Measurements from ENCODE around the gene HBE1. TPM values are rescaled to one million over a fixed set of nuclear protein-coding genes. Genes with fewer than 3 reads are reported as not detected.

Gene HBE1
- total and polyA plus RNA-seq, 2 of the 4 experiments (the other 2 are of a cell fraction) = 3.2 to 12.7 TPM

DNA sequence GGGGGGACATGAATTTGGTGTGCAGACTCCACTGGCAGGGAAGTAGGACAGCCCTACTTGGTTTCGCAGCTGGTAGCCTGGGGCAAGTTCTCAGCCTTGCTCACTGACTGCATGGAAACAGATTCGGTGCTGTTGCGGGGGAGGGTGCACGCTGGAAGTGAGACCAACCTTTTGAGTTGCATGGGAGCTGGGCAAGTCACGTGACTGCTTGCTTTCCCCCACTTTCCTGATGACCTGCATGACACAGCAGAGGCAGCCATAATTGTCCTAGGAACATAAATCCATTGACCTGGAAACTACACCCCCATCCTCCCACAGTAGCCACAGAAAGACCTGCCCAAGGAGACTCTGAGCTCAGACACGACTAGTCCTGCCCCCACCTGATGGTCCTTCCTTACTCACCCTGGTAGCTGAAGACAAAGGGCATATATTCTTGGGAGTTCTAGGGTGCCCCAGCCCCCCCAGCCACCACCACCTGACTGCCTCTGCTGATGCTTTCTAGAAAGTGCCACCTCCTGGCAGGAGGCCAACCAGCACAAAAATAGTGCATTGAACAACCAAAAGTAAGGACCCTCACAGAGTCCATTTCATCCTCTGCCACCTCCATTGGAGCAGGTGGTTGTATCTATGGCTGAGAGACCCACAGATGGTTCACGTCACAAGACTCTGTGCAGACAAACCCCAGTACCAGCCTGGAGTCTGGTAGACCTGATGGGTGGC, 11.0 kb downstream of the HBE1 start:
- Histone ChIP-seq H2BK20ac (ENCODE audit: low read depth, low read length) (no peak overlapping the region), H2BK120ac (ENCODE audit: low read depth, low read length) (no peak overlapping the region), H4K20me1 (ENCODE audit: insufficient read depth, low read length) (no peaks in the 10 kb centered on the region), H3K23ac (ENCODE audit: low read depth, low read length) (no peak overlapping the region), H3K14ac (replicated peaks; ENCODE audit: low read depth, low read length) (no peak overlapping the region), H3K9me3 (ENCODE audit: control insufficient read depth, insufficient read depth, low read length) (0 out of 2 replicates have a peak, but pooled peaks cover 2% of the 10 kb centered on the region), H3K9ac (ENCODE audit: low read depth, low read length) (no peak overlapping the region), H3K4ac (ENCODE audit: low read depth, low read length) (no peak overlapping the region; the same call in 1 of the 2 replicates), H2AFZ (replicated peaks; ENCODE audit: low read length, poor library complexity) (peak overlapping the region; percentile 68), H2AK9ac (replicated peaks; ENCODE audit: low read depth, low read length, poor library complexity) (no peak overlapping the region), H4K91ac (ENCODE audit: insufficient read depth, low read depth, low read length) (peak overlapping the region; percentile 6; the same call in 1 of the 2 replicates), H4K5ac (ENCODE audit: low read depth, low read length) (no peak overlapping the region), H3K18ac (ENCODE audit: low read depth, low read length) (no peak overlapping the region), H4K8ac (ENCODE audit: low read depth in 2 of 2, low read length in 2 of 2) (no peak overlapping the region), H3K36me3 (ENCODE audit: control insufficient read depth, insufficient read depth, low read length) (no peaks in the 10 kb centered on the region), H3K27me3 (ENCODE audit: control insufficient read depth, insufficient read depth, low read length) (no peaks in the 10 kb centered on the region), H3K79me1 (ENCODE audit: low read depth in 1 of 2, low read length in 2 of 2) (no peaks in the 10 kb centered on the region), H2BK15ac (ENCODE audit: low read depth, low read length) (no peak overlapping the region), H2AK5ac (ENCODE audit: low read depth, low read length) (no peak overlapping the region), H3K4me1 (ENCODE audit: control insufficient read depth, insufficient read depth, low read length) (no peaks in the 10 kb centered on the region), H2BK5ac (ENCODE audit: low read depth, low read length, poor library complexity, severe bottlenecking) (no peak overlapping the region), H3K4me2 (ENCODE audit: low read depth, low read length) (no peak overlapping the region), H3K56ac (ENCODE audit: extremely low read depth, insufficient read depth, low read length) (no peak overlapping the region), H3K27ac (ENCODE audit: insufficient read depth, low read length) (no peak overlapping the region), H3K4me3 (ENCODE audit: insufficient read depth, low read depth, low read length) (no peak overlapping the region), H3K9me1 (ENCODE audit: insufficient read depth, low read length) (no peaks in the 10 kb centered on the region)
- TF ChIP-seq BHLHE40 (IDR thresholded peaks at IDR 0.05; ENCODE audit: low read depth, low read length) = no peak
- TF ChIP-seq NFE2L2 (IDR thresholded peaks at IDR 0.05; ENCODE audit: low read depth, low read length) = no peak
- no peak for TF ChIP-seq RCOR1 (IDR thresholded peaks at IDR 0.05; ENCODE audit: insufficient replicate concordance, low read length)
- TF ChIP-seq, protein P1, sequence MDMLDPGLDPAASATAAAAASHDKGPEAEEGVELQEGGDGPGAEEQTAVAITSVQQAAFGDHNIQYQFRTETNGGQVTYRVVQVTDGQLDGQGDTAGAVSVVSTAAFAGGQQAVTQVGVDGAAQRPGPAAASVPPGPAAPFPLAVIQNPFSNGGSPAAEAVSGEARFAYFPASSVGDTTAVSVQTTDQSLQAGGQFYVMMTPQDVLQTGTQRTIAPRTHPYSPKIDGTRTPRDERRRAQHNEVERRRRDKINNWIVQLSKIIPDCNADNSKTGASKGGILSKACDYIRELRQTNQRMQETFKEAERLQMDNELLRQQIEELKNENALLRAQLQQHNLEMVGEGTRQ (IDR thresholded peaks at IDR 0.05; ENCODE audit: low read depth, low read length) = no peak
- no peak for TF ChIP-seq RFX5 (IDR thresholded peaks at IDR 0.05; ENCODE audit: low read depth, low read length)
- no peak for TF ChIP-seq FOS (IDR thresholded peaks at IDR 0.05; ENCODE audit: low read depth, low read length)
- no peak for TF ChIP-seq MAZ (IDR thresholded peaks at IDR 0.05; ENCODE audit: borderline replicate concordance, low read depth, low read length)
- TF ChIP-seq MAFK (IDR thresholded peaks at IDR 0.05; ENCODE audit: low read depth, low read length) = no peak
- no peak for TF ChIP-seq POLR2A (IDR thresholded peaks at IDR 0.05; ENCODE audit: low read depth, low read length)
- no peak for TF ChIP-seq CEBPB (IDR thresholded peaks at IDR 0.05; ENCODE audit: low read depth, low read length)
- no peak for TF ChIP-seq RAD21 (IDR thresholded peaks at IDR 0.05; ENCODE audit: low read length)
- no peak for TF ChIP-seq MXI1 (IDR thresholded peaks at IDR 0.05; ENCODE audit: borderline replicate concordance, low read depth, low read length)
- no peak for TF ChIP-seq SMC3 (IDR thresholded peaks at IDR 0.05; ENCODE audit: low read depth, low read length)
- TF ChIP-seq CTCF (conservative IDR thresholded peaks at IDR 0.05; ENCODE audit: low read depth, low read length) = no peak
- no peak for TF ChIP-seq ELK1 (IDR thresholded peaks at IDR 0.05; ENCODE audit: borderline replicate concordance, low read depth, low read length)
- POLR2A ChIA-PET (ENCODE audit: unreplicated experiment) = no interaction called here
- no TSS peak for BruUV-seq (replicated peaks)
- 60% methylated on average over 1 of the region's 7 CpGs; no CpG with 5 or more reads in 1 of the 2 experiments for WGBS, 2 experiments (ENCODE audit: extremely low coverage in 2 of 2, insufficient read length in 1 of 2)
- CTCF ChIA-PET = interaction anchor here (0.6 kb wide), 1 partner anchor 538 kb away, joined by 5 read pairs; no protein-coding TSS in a partner anchor
- intact Hi-C loops (cut with micrococcal nuclease) (no loop called here), dilution Hi-C loops (cut with HindIII; ENCODE audit: low sequenced_read_pairs, unreplicated experiment) (no loop called here), in situ Hi-C loops (cut with MboI; ENCODE audit: low sequenced_read_pairs) (no loop called here)
- DNase-seq = no peak
- ATAC-seq (ENCODE audit: low read depth) = no peak
